Natural killer cell treated with Interleukin-12 subunit alpha and Interleukin-12 subunit beta and Interleukin-15 and Interleukin-18, amount 100 ng/mL, for 72 hours (primary cell): ENCODE data around the gene C10orf95. TPM values are rescaled to one million over a fixed set of nuclear protein-coding genes. Genes with fewer than 3 reads are reported as not detected.

Experiments
- ATAC-seq, 2 donors: fragments of 150-1000 bp; cut with Tn5 transposase in 1 of 2; sonication (Bioruptor Pico), chemical (Tn5 transposase) in 1 of 2; 2 replicates each; pipeline ENCODE4 v1.10.0; 2021
- DNase-seq: peaks from one replicate; pipeline ENCODE4 v3.0.0; 2022; ENCODE audit warnings: low spot score
- H3K27ac Mint-ChIP-seq, 2 donors: 1 replicate in 1 of 2; 2 replicates in 1 of 2; pipeline ENCODE4 v1.8.0; 2022; ENCODE audit warnings: mixed read lengths in 2 of 2, mild to moderate bottlenecking in 1 of 2, moderate library complexity in 1 of 2
- H3K27me3 Mint-ChIP-seq, 2 donors: 1 replicate in 1 of 2; 2 replicates in 1 of 2; pipeline ENCODE4 v1.8.0; 2022; ENCODE audit warnings: mixed read lengths in 2 of 2
- H3K36me3 Mint-ChIP-seq: one replicate; pipeline ENCODE4 v1.8.0; 2022; ENCODE audit warnings: mixed read lengths
- H3K4me1 Mint-ChIP-seq, 2 donors: 1 replicate in 1 of 2; 2 replicates in 1 of 2; pipeline ENCODE4 v1.8.0; 2022; ENCODE audit warnings: low read depth in 2 of 2, mixed read lengths in 2 of 2, mild to moderate bottlenecking in 1 of 2
- H3K4me3 Mint-ChIP-seq: one replicate; pipeline ENCODE4 v1.8.0; 2022; ENCODE audit warnings: mixed read lengths
- H3K9me3 Mint-ChIP-seq: 2 replicates; pipeline ENCODE4 v1.8.0; 2022; ENCODE audit warnings: mixed read lengths
- total RNA-seq, 2 donors: library from RNA; stranded (reverse); gene quantifications; one replicate each; pipeline ENCODE4 v1.2.3, GENCODE V29; 2022

Gene C10orf95
- total RNA-seq, 2 donors from 2014 or later: 0.98 TPM; not detected in 1

DNA sequence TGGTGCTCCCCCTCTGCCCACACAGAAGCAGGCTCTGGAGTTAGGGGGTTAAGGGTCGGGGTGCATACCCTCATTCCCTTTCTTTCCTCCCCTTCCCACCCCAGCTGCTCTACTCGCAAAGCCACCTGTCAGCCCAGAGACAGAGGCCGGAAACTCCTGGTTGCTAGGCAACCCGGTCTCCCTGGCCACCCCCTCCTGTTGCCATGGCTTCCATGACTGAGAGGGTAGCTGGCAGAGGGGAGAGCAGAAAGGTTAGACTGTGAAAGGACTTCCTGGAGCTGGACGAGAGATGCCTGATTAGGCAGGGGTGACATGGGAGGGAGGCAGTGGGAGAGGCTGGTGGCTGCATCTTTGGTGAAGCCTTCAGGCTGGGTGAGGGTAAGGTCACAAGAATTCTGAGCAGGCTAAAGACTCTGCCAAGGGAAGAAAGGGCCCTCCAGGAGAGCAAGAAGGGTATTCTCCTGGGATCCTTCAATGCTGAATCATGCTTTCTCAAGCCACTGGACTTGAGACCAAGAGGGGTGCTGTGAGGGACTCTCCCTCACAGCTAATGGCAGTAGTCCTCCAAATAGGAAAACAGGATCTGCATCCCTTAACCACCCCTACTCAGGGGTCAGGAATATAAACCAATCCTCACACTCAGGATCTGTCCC lies 38.2 kb downstream of the C10orf95 start:
- H3K36me3 Mint-ChIP-seq: peaks cover 5% of the 10 kb centered on the region
- DNase-seq (no peak), ATAC-seq (peak in 1 of 2 donors; percentile 29)
- peaks cover 20 to 23% of the 10 kb centered on the region in 2 donors for H3K4me1 Mint-ChIP-seq
- H3K9me3 Mint-ChIP-seq: no peaks in the 10 kb centered on the region
- H3K4me3 Mint-ChIP-seq: no peak overlapping the region
- H3K27ac Mint-ChIP-seq: no peak overlapping the region
- H3K27me3 Mint-ChIP-seq: peaks cover 46 to 51% of the 10 kb centered on the region in 2 donors

DNA sequence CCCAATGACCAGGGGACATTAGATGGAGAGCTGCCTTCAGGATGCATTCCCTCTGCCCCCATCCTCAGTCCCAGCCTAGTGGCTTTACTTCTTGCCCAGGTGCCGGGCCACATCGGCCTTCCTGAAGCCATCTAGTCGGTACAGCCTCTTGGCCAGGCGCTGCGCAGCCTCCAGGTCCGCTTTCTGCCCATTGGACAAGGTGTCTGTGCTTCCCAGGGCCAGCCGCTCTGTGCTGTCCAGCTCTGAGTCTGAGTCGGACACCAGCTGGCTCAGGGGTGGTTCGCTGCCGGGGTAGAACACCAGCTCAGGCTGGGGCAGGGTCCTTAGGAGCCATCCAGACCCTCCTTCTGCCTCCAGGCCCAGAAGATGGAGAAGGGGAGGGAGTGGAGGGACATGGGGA lies 39.0 kb downstream of the C10orf95 start:
- DNase-seq (no peak), ATAC-seq (no peak)
- peaks cover 42 to 44% of the 10 kb centered on the region in 2 donors for H3K27me3 Mint-ChIP-seq
- no peaks in the 10 kb centered on the region for H3K9me3 Mint-ChIP-seq
- H3K4me3 Mint-ChIP-seq: no peak overlapping the region
- peaks cover 5% of the 10 kb centered on the region for H3K36me3 Mint-ChIP-seq
- no peak overlapping the region for H3K27ac Mint-ChIP-seq
- H3K4me1 Mint-ChIP-seq: peaks cover 22 to 28% of the 10 kb centered on the region in 2 donors

DNA sequence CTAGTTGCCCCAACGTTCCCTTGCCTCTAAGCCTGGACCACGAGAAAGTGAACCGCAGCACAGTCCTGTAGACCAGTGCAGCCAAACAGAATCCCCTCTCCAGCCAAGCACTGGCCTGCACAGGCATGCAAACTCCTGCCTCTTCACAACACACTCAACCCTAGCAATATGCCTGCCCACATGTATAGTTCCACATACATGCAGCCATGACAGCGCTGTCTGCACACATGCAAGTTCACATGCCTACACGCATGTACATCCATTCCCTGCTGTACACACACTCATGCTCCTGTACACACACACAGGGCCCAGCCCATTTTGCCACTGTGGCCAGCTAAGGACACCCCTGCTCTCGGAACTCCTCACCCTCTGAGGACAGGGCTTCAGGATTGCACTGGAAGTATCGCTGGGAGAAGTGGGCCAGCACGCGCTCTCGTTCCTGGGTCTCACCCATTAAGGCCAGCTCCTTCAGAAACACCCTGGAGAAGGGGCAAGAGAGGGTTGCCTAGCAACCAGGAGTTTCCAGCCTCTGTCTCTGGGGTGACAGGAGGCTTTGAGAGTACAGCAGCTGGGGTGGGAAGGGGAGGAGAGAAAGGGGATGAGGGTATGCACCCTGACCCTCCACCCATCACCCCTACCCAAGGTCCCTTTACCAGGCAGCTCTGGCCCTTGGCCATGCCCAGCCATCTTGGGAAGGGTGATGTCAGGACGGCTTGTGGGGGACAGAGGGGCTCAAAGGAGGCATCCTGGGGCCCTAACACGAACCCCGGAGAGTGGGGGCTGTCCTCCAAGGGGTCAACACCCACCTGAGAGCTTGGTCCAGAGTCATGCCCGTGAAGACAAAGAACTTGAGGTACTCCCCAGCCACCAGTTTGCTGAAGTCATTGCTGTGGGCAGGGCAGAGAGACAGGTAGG lies 39.7 kb downstream of the C10orf95 start:
- H3K27me3 Mint-ChIP-seq: peaks cover 38 to 41% of the 10 kb centered on the region in 2 donors
- no peak for ATAC-seq
- peak overlapping the region; percentile 48 for H3K4me3 Mint-ChIP-seq
- H3K9me3 Mint-ChIP-seq: no peaks in the 10 kb centered on the region
- DNase-seq: no peak
- H3K4me1 Mint-ChIP-seq: peaks cover 22 to 32% of the 10 kb centered on the region in 2 donors
- H3K27ac Mint-ChIP-seq: peak overlapping the region; percentile 12 to 32
- H3K36me3 Mint-ChIP-seq: peaks cover 5% of the 10 kb centered on the region

DNA sequence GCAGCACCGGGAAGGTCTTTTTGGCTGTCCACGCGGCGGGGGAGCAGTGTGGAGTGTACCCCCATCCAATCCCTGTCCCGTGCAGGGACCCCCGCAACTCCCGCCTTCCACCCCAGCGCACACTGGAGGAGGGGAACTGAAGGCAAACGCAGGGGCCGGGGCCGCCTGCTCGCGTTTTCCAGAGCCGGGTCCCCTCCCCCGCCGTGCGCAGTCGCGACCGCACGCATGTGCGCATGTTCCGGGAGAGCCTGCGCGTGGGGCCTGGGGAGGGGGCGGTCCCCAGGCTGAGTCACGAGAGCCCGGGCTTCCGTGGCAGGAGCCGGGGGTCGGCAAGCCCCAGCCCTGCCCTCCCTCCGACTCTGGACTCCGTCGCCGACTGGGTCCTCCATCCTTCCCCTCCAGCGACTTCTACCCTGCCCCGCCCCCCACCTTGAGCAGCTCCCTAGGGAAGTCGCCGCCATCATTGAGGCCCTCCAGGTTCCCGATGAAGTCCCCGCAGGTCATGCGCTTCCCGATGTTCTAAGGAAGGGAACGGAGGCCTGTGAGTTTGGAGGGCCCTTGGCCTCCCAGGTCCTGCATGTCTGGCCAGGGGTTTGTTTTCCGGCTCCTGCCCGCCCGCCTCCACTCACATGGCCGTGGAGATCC lies 40.8 kb downstream of the C10orf95 start:
- no peaks in the 10 kb centered on the region for H3K9me3 Mint-ChIP-seq
- H3K36me3 Mint-ChIP-seq: peaks cover 5% of the 10 kb centered on the region
- H3K4me1 Mint-ChIP-seq: peaks cover 28 to 40% of the 10 kb centered on the region in 2 donors
- peaks cover 32 to 33% of the 10 kb centered on the region in 2 donors for H3K27me3 Mint-ChIP-seq
- DNase-seq (no peak), ATAC-seq (no peak)
- peak overlapping the region; percentile 84 for H3K4me3 Mint-ChIP-seq
- peak overlapping the region in 1 of 2 donors; percentile 32 for H3K27ac Mint-ChIP-seq

DNA sequence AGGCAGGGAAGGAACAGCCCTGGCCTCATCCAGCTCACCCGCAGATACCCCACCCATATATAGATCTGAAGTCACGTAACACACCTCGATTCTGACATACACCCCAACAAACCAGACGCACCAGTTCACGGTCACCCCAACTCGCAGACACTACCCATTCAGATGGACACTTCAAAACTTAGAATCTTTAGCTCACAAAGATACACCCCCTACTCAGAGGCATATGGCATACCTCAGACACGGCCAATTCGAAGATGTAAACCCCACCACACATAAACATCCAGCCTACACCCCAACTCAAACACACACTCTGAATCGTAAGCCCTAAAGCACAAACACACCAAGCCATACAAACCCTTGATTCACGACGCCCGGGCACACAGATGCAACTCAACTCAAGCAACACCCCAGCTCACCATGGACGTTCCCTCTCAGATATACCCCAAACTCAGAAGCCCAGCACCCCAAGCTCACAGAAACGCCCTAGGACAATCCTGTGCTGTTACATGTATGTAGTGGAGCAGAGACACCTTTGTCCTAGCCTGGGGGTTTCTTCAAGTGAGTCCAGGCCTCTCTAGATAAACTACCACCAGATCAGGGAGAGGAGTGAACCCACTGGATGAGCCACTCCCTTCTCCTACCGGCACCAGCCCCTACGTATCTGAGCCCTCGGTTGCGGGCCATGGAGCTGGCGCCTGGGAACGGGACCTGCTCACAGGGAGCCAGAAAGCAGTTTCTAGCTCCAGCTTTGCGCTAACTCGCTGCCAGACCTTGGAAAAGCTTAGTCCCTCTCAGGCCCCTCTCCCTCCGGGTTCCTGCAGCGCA lies 41.5 kb downstream of the C10orf95 start:
- H3K36me3 Mint-ChIP-seq: peaks cover 5% of the 10 kb centered on the region
- peak overlapping the region; percentile 84 for H3K4me3 Mint-ChIP-seq
- ATAC-seq (no peak), DNase-seq (no peak)
- peaks cover 28 to 42% of the 10 kb centered on the region in 2 donors for H3K4me1 Mint-ChIP-seq
- H3K27me3 Mint-ChIP-seq: peaks cover 31 to 32% of the 10 kb centered on the region in 2 donors
- peak overlapping the region in 1 of 2 donors; percentile 9 for H3K27ac Mint-ChIP-seq
- H3K9me3 Mint-ChIP-seq: no peaks in the 10 kb centered on the region

DNA sequence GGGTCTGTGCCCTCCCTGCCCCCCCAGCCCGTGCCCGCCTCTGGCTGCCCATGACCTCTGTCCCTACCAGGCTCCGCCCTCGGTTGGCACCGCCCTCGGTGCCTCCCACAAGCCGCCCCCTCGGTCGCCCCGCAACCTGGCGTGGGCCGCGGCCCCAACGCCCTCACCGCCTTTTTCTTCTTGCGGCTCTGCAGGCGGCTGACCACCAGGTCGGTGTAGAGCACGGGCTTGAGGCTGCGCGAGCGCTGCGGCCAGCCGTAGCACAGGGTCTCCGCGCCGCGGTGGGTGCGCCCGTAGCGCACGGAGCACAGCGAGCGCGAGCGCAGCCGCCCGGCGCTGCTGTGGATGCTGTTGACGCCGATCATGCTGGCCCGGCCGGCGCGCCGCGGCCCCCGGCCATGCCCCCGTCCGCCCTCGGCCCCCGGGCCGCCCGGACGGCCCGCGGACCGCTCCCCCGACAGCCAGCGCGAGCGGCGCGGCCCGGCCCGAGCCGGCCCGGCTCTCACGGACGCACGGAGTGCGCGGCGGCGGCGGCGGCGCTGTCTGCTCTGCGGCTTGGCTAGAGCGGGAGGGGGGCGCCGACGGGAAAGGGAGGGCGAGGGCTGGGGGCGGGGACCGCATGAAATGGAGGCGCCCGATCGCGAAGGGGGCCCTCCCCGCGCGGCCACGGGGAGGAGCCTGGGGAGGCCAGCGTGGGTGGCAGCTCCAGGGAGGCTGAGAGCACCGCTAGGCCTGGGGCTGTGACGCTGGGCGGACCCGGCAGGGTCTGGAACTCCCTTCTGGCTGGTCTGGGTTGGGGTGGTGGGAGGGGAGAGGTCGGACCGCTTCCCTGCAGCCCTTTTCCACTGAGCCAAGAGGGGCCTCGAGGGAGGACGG lies 42.4 kb downstream of the C10orf95 start:
- Mint-ChIP-seq H3K36me3 (peaks cover 5% of the 10 kb centered on the region), H3K27ac (peak overlapping the region in 1 of 2 donors; percentile 9), H3K4me1 (peaks cover 28 to 42% of the 10 kb centered on the region in 2 donors), H3K27me3 (peaks cover 25 to 31% of the 10 kb centered on the region in 2 donors), H3K9me3 (no peaks in the 10 kb centered on the region), H3K4me3 (peak overlapping the region; percentile 84)
- ATAC-seq (peak; percentile 64 to 85), DNase-seq (peak; percentile 82)

DNA sequence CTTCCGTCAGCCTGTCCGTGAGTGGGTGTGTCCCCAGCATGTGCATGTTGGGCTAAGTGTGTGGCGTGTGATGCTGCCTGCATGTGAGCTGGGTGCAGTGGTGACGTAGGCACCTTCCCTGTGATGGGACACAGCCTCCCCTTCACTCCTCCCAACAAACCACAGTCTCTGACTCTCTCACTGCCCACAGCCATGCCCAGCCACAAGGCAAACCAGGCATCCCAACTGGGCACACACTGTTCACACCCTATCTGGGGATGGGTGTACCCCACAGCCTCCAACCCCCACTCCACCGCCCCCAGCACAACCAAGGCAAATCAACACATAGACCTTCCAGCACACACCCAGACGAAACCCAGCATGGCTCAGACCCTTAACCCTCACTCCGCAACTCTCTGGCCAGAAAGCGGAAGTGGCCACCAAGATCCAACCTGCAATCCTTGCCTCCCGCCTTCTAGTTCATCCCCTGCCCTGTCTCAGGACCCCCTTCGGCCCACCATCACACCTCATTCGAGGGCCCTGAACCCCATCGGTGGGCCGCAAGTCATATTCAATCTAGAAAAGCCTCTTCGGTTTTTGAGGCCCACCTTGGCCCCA lies 43.1 kb downstream of the C10orf95 start:
- no peaks in the 10 kb centered on the region for H3K9me3 Mint-ChIP-seq
- DNase-seq (no peak), ATAC-seq (peak in 1 of 2 donors; percentile 11)
- peak overlapping the region in 1 of 2 donors; percentile 11 for H3K27ac Mint-ChIP-seq
- H3K4me1 Mint-ChIP-seq: peaks cover 28 to 46% of the 10 kb centered on the region in 2 donors
- H3K4me3 Mint-ChIP-seq: peak overlapping the region; percentile 82
- H3K27me3 Mint-ChIP-seq: peaks cover 25 to 31% of the 10 kb centered on the region in 2 donors
- H3K36me3 Mint-ChIP-seq: peaks cover 5% of the 10 kb centered on the region

DNA sequence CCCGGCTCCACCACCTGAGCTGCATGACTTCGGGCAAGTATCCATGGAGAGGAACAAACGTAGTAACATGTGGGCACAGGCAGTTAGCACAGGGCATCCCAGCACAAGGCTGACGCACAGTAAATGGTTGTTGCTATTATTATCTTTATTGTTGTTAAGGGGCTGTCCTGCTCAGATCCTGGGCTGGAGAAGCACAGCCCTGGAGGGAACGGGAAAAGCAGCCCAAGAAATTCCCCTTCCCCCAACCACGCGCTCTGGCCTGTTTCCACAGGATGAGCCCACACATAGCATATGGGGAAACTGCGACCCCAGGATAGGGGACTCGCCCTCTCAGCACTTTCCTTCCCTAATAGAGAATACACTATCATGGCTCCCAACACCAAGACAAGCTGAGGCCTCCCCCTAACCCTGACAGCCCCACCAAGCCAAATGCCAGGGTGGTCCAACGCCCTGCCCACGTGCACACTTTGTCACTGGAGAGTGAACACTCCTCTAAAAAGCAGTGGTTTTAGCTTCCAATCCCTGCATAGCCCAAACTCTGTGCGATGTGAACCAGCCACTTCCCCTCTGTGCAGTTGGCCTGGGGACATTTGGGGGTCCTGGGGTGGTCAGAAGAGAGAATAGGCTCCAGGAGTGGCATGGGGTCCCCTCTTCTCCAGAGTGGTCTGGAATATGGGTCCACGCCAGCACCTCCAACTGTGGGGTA lies 43.8 kb downstream of the C10orf95 start:
- no peak overlapping the region for H3K27ac Mint-ChIP-seq

DNA sequence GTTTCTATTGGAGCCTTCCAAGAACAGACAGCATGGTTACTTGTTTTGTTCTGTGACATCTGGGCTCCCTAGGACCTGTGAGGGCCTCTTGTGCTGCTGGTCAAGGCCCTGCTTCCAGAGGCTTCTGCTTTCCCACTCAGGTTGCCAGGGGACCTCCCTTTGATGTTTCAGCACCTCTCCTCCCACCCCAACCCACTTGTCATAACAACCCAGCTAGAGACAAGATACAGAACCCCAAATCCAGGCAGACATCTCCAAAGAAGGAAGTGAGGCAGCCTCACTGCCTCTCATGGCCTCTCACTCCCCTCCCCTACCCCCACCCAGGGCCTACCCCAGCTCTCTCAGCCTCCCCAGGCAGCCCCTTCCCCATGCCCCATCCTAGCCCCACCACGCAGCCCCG lies 44.5 kb downstream of the C10orf95 start:
- peaks cover 5% of the 10 kb centered on the region for H3K36me3 Mint-ChIP-seq
- no peak for DNase-seq
- H3K27ac Mint-ChIP-seq: peak overlapping the region; percentile 41
- H3K9me3 Mint-ChIP-seq: no peaks in the 10 kb centered on the region
- H3K4me3 Mint-ChIP-seq: no peak overlapping the region
- H3K4me1 Mint-ChIP-seq: peaks cover 28 to 51% of the 10 kb centered on the region in 2 donors
- ATAC-seq: no peak
- H3K27me3 Mint-ChIP-seq: peaks cover 20 to 28% of the 10 kb centered on the region in 2 donors

More for the DNA sequence above, 43.8 kb downstream of the C10orf95 start:
- peaks cover 28 to 46% of the 10 kb centered on the region in 2 donors for H3K4me1 Mint-ChIP-seq
- ATAC-seq: no peak
- H3K4me3 Mint-ChIP-seq: peak overlapping the region; percentile 82
- peaks cover 24 to 31% of the 10 kb centered on the region in 2 donors for H3K27me3 Mint-ChIP-seq
- no peak for DNase-seq
- no peaks in the 10 kb centered on the region for H3K9me3 Mint-ChIP-seq
- peaks cover 5% of the 10 kb centered on the region for H3K36me3 Mint-ChIP-seq

DNA sequence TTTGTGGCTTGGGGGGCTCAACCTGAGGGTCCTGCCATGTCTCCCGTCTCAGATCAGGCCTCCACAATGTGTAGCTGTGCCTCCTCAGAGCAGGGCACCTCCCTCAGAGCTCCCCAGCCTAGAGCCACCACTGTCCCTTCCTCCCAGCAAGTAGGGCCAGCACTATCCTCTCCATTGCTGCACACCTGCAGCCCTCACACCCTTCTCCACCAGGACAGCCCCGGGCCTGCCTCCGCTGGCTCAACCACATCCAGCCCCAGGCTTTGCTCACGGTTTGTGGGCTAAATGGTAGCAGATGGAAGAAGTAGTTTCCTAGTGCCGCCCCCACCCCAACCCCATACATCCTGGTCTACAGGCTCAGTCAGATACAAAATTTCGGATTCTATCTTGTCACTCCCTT lies 45.7 kb downstream of the C10orf95 start:
- H3K36me3 Mint-ChIP-seq: peaks cover 5% of the 10 kb centered on the region
- H3K27me3 Mint-ChIP-seq: peaks cover 11 to 18% of the 10 kb centered on the region in 2 donors
- DNase-seq: no peak
- no peak for ATAC-seq
- H3K9me3 Mint-ChIP-seq: no peaks in the 10 kb centered on the region
- H3K4me3 Mint-ChIP-seq: no peak overlapping the region
- peak overlapping the region; percentile 41 for H3K27ac Mint-ChIP-seq
- H3K4me1 Mint-ChIP-seq: peaks cover 21 to 44% of the 10 kb centered on the region in 2 donors

DNA sequence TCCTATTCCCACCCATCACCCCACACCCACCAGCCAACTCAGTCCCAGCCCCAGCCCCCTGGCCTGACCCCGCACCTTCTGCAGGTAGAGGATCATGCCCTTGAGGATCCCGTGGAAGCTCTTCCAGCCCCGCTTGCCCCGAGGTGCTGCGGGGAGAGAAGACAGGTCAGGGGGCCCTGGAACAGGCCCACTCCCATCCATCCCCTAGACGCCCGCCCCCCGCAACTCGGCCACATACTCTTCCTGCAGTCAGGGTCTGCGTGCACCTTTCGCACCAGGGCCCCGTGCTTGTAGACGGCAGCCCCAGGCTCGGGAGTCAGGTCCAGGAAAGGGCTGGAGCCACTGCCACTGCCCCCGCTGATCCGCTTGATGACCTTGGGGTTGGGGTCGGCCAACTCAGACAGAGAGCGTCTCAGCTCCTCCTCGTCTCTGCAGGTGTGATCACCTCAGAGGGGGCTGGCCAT lies 46.2 kb downstream of the C10orf95 start:
- H3K4me1 Mint-ChIP-seq: peaks cover 20 to 48% of the 10 kb centered on the region in 2 donors
- peaks cover 11 to 17% of the 10 kb centered on the region in 2 donors for H3K27me3 Mint-ChIP-seq
- H3K4me3 Mint-ChIP-seq: no peak overlapping the region
- DNase-seq (no peak), ATAC-seq (no peak)
- no peaks in the 10 kb centered on the region for H3K9me3 Mint-ChIP-seq
- peak overlapping the region in 1 of 2 donors; percentile 41 for H3K27ac Mint-ChIP-seq
- H3K36me3 Mint-ChIP-seq: peaks cover 5% of the 10 kb centered on the region
